GM19025 (cell line): Measurements from ENCODE around the gene PLXDC2.

Experiments
- ATAC-seq: cut with Tn5 transposase; IDR thresholded peaks from one replicate; pipeline ENCODE4 v1.9.1; 2021; ENCODE audit warnings: mild to moderate bottlenecking, low read depth, moderate library complexity; ENCODE audit not compliant: unreplicated experiment

The PLXDC2 gene

DNA sequence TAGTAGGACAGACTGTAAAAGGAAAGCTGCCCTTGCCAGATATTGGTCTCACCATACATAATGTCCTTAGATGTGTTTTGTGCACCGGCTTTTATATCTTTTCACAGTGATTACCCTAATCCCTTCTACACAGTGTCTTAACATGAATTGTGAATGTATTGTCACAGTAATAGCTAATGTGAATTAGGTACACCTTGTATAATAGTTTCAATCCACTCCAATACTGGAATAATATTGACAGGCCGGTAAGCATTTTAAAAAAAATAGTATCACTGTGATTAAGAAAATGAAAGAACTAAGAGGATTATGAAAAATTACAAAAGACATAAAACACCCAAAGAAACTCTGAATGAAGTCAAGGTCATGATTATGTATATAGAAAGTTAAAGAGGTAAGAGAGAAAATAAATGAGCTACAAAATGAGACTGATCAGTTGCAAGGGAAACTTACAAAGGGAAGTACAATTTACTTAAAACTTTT, 420.9 kb downstream of the PLXDC2 start:
- ATAC-seq, result no peak

DNA sequence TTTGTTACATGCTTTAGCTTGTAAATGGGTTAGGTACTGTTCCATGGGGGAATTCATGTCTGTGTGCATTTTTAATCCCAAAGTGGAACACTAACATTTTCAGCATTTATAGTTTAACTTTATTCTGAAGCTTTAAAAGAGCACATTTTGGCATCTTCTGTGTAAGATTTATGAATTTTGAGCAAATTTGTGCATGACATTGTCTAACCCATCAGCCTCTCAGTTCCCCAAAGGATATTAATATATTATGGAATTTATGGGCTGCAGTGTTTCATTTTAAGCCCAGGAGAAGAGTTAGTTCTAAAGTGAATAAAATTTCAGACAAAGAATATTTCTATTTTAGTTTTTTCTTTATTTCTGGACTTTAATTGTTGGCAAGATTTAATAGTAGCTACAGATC, 421.4 kb downstream of the PLXDC2 start:
- no peak for ATAC-seq

- ATAC-seq, result no peak
These were observed 424.4 kb downstream of the PLXDC2 start for GRCh38 chr10:20240643-20241042.

- ATAC-seq, result no peak
These were observed 431.2 kb downstream of the PLXDC2 start for GRCh38 chr10:20247454-20247853.

- no peak for ATAC-seq
These were observed 431.9 kb downstream of the PLXDC2 start for GRCh38 chr10:20247891-20248708.

- ATAC-seq, result no peak
These were observed 437.8 kb downstream of the PLXDC2 start for GRCh38 chr10:20254078-20254477.

DNA sequence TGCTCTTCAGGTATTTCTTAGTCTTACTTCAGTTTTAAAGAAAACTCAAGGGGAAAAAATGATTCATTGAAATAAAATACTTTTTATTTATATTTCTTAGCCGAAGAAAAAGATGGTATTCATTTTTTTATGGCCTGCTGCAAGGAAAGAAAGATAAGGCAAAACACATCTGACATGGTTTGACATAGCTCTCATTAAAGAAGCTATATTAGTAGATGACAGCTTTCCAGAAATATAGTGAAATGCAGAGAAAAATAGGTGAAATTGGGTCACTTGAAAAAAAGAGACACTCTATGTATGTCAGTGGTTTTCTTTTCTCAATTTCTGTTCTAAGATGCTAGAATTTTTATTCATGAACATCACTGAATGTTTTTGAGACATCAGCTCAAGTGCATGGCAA, 438.3 kb downstream of the PLXDC2 start:
- ATAC-seq, result no peak

DNA sequence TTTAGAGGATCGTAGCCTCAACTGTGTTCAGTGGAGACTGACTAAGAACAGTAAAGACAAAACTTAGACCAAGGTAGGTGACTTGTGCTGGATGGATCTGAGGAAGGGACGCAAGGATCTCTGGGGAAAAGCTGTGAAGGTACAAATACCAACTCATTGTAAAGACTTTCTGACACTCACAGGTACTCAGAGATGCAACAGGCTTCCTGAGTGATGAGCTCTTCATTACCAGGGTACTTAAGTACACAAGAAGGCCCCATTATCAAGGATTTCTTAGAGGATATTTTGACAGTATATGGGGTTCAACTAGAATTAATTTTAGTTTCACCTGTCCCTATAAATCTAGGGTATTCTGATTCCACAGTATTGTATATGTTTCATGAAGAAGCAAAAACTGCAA, 440.7 kb downstream of the PLXDC2 start:
- no peak for ATAC-seq

DNA sequence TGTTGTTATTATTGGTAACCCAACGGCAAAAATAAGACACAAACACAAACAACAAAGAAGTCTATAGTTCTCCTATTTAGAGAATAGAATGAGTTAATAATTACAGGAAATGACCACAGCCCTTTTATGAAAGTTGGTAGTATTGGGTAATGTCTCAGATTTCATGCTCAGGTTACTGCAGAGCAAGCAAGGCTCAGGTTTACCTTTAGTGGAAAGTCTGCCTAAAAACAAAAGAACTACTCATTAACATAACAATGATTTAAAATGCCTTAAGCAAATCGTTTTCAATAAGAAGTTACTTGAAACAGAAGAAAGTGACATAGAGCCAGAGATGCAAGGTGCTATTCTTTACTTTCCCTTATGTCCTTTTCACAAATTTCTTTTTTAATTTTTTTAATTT, 441.2 kb downstream of the PLXDC2 start:
- ATAC-seq, result no peak

DNA sequence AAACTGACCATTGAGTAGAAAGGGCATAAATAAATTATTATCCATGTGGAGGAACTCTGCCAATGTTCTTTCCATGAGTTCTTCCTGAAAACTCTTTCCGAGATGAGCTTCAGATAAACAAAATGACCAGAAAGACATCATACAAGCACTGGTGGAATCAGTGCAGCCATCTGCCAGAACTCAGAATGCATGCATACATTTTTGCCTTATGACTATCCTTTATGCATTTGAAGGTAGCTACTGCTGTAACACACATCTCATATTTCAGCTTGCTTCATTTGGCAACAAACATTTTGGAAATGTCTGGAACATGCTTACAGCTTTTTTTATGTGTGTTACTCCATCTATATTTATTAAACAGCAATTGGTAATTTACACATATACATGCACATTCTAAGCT, 448.9 kb downstream of the PLXDC2 start:
- no peak for ATAC-seq

DNA sequence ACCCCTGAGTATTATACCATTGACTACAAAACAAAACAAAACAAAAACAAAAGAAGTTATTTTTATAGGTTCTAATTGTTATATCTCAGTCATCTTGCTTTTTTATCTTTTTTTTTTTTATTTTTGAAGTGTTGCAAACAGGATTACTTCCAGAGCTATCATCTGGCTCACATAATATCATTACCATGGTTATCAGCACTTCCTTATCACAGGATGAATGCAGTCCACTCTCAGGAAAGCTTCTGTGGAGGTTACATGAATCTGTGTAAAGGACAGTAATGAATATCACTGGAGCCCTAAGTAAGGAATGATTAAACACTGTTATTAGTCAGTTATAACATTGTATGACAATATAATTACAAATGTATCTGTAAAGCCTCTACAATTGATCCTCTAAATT, 451.5 kb downstream of the PLXDC2 start:
- ATAC-seq, result no peak

DNA sequence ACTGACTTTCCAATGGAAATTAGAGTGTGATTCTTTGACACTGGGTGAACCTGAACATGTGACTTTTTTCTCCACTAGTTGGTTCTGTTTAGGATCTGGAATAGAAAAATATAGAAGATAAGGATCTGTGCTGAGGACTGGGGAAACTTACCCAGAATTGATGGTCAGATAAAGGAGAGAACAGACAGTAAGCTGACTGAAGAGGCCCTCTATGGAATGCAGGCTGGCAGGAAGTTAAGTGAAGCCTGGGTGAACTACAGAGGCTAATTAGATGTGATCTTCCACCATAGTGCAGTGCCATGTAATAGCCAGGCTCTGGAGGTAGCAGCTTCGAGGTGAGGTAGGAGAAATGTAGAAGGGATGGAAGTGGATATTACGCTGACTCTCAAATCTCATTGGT, 455.3 kb downstream of the PLXDC2 start:
- ATAC-seq, result no peak

GRCh38 chr10:20272608-20273007, 456.4 kb downstream of the PLXDC2 start:
- no peak for ATAC-seq

GRCh38 chr10:20274571-20274970, 458.3 kb downstream of the PLXDC2 start:
- no peak for ATAC-seq

- ATAC-seq, result no peak
These were observed 460.1 kb downstream of the PLXDC2 start for GRCh38 chr10:20276127-20276979.

DNA sequence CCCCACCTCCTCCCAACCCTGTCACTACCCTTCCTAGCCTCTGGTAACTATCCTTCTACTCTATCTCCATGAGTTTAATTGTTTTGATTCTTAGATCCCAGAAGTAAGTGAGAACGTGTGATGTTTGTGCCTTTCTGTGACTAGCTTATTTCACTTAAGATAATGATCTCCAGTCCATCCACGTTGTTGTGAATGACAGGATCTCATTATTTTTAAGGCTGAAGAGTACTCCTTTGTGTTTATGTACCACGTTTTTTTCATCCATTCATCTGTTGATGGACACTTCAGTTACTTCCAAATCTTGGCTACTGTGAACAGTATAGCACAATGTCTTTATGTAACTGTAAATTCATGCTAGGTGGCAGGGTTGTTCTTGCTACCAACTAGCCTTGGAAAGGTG, 461.6 kb downstream of the PLXDC2 start:
- no peak for ATAC-seq

DNA sequence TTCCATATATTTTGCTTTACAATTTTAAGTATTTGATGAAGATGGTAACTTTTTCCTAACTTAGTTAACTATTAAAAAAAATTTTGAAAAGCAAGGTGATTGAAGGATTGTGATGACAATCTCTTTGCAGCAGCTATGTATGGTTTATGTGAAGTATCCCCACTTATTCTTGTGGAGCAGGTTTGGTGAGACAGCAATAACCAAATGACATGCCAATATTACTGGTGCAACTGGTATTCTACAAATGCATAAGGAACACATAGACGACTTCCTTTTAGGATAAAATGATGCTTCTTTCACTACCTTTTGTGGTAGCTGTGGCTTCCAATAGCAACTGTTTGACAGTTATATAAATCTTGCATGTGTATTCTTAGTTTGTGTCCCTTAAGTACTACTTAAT, 465.3 kb downstream of the PLXDC2 start:
- ATAC-seq, result no peak

GRCh38 chr10:20287586-20287985, 471.4 kb downstream of the PLXDC2 start:
- ATAC-seq, result no peak

DNA sequence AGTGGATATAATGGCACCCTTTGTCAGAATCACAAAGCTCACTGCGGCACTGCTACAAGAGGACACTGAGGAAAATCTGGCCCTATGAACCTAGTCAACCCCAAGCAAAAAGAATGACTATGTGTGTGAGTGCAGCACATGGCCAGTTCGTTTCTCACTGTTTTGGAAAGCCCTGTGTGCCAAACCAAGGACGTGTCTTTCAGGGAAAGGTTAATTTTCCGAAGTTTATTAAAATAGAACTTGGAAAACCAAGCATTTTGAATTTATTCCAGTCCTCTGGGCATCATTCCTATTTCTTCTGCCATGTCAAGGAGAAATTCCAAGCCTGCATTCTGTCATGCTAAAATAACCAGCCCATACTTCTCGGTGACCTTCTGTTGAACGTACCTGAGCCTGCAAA, 471.8 kb downstream of the PLXDC2 start:
- no peak for ATAC-seq

DNA sequence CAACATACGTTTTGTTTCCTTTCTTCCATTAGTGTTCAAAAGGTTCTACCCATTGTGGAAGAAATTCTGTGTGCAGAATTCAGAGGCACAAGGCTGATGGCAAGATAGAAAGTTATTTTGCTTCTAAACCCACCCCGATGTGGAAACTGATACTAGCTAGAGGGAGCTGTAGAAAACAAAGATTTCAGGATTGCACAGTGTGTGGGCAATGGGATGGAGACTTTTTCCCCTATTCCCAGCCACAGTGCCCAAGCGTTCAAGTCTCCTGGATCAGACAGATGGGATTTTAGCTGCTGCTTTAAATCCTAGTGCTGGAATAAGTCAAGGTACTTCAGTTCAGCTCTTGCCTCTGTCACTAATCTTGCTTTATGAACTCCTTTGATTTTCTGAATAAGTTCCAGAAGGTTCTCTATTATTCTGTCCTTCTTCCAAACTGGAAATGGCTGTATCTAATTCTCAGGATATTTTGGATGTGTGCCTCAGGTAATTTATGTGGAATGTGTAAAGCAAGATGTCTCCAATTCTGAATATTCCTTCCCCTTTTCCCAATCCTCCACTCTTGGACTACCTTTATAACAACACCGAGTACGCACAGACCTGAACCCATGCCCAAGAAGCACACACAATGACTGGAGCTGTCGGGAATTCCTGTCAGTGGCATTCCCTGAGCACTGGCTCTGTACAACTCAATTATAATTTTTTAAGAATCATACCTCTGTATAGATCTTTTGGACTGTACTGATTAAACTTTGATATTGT, 473.0 kb downstream of the PLXDC2 start:
- no peak for ATAC-seq

DNA sequence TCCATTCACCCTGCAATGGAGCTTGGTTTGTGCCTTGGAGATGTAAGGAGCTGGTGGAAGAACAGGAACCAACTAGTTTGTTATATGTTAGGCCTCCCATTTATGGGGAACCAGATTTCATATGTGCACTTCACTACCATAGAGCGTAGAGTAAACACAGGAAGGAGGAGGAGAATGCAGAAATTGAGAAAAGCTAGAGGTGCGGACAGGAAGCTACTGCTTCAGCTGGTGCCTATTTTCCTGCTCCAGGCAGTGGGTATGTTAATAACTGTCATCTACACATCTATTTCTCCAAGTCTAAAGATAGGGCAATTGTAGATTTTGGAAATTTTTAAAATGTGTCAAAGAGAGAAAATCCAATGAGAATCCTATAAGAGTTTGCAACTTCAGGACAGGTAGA, 482.2 kb downstream of the PLXDC2 start:
- ATAC-seq, result no peak
